Panc1 (cell line): ENCODE measurements around the gene PPP2R5D. TPM values are rescaled to one million over a fixed set of nuclear protein-coding genes. Genes with fewer than 3 reads are reported as not detected.

Experiments
- ATAC-seq: fragments of 200-7000 bp; cut with Tn5 transposase; 2 replicates; pipeline ENCODE4 v1.9.1; 2020; ENCODE audit warnings: mild to moderate bottlenecking, moderate library complexity
- BruUV-seq: library from RNA; stranded (reverse); fragments of 400-500 nt; replicated peaks from 2 replicates; lab custom pipeline; 2021; lab: Mats Ljungman, UMichigan
- CTCF ChIA-PET: fragments of 300-600 bp; sonication (Branson Sonifier 250); formaldehyde crosslinking; loops from one replicate; lab custom pipeline; 2022; ENCODE audit warnings: antibody characterized with exemption; lab: Charles Lee
- POLR2A ChIA-PET: fragments of 300-600 bp; sonication (Branson Sonifier 250); formaldehyde crosslinking; loops from one replicate; lab custom pipeline; 2022; ENCODE audit warnings: antibody characterized with exemption; lab: Charles Lee
- DNase-seq: peaks from one replicate; pipeline ENCODE4 v3.0.0-alpha.2; 2010; ENCODE audit warnings: low read depth, low spot score
- H3K27ac ChIP-seq: 2 replicates; pipeline ENCODE4 v1.5.1; 2011; ENCODE audit warnings: mild to moderate bottlenecking, low read length, inconsistent platforms
- H3K27me3 ChIP-seq: fragments of 200-500 bp; sonication (Bioruptor generic); 2 replicates; pipeline ENCODE4 v1.6.0; 2014; ENCODE audit warnings: low read length, inconsistent platforms; ENCODE audit not compliant: control insufficient read depth, insufficient read depth
- H3K36me3 ChIP-seq: fragments of 200-500 bp; sonication (Bioruptor generic); 2 replicates; pipeline ENCODE4 v1.5.1; 2014; ENCODE audit warnings: inconsistent platforms, mild to moderate bottlenecking, low read length, moderate library complexity; ENCODE audit not compliant: control insufficient read depth, insufficient read depth
- H3K4me1 ChIP-seq: 2 replicates; pipeline ENCODE4 v1.5.1; 2011; ENCODE audit warnings: inconsistent platforms, mild to moderate bottlenecking, low read length, moderate library complexity; ENCODE audit not compliant: control insufficient read depth, insufficient read depth
- H3K4me3 ChIP-seq, 2 experiments: 2 replicates each; pipeline ENCODE4 v1.5.1; 2011 to 2012; ENCODE audit warnings: low read depth in 2 of 2, low read length in 2 of 2, mild to moderate bottlenecking in 2 of 2, inconsistent platforms in 1 of 2, moderate library complexity in 1 of 2
- H3K9me3 ChIP-seq: fragments of 200-500 bp; sonication (Bioruptor generic); 2 replicates; pipeline ENCODE4 v1.5.1; 2014; ENCODE audit warnings: low read depth, mild to moderate bottlenecking, inconsistent platforms, low read length, moderate library complexity; ENCODE audit not compliant: control insufficient read depth, insufficient read depth
- POLR2AphosphoS5 ChIP-seq: IDR thresholded peaks from 2 replicates; pipeline ENCODE4 v1.6.1; 2012; ENCODE audit warnings: mild to moderate bottlenecking, low read depth, low read length, moderate library complexity
- SIN3A ChIP-seq: IDR thresholded peaks from 2 replicates; pipeline ENCODE4 v1.6.1; 2012; ENCODE audit warnings: low read depth, mild to moderate bottlenecking, low read length, moderate library complexity, borderline replicate concordance; ENCODE audit not compliant: insufficient read depth
- TCF7L2 ChIP-seq: IDR thresholded peaks from 2 replicates; pipeline ENCODE4 v1.6.1; 2011; ENCODE audit warnings: mild to moderate bottlenecking, low read depth, low read length, inconsistent platforms
- in situ Hi-C: cut with HindIII; loops from 2 replicates; pipeline ENCODE4 v1.10.0; 2016; ENCODE audit warnings: low sequenced_read_pairs, low pct_unique_long_range_greater_than_20kb
- intact Hi-C: fragments of 100-400 bp; cut with micrococcal nuclease; formaldehyde crosslinking; loops from one replicate; pipeline ENCODE4 v1.10.0; 2022; ENCODE audit not compliant: unreplicated experiment
- total RNA-seq: library from RNA; stranded (reverse); gene quantifications from one replicate; pipeline ENCODE4 v1.2.1, GENCODE V29; 2021; ENCODE audit not compliant: unreplicated experiment
- TF ChIP-seq, protein P1 (sequence below), 2 experiments: IDR thresholded peaks; 2 replicates each; pipeline ENCODE4 v1.6.1; 2011 to 2012; ENCODE audit warnings: low read depth in 2 of 2, control low read depth in 1 of 2, low read length in 1 of 2, mild to moderate bottlenecking in 1 of 2, moderate library complexity in 1 of 2; ENCODE audit not compliant: insufficient read depth in 1 of 2
- TF ChIP-seq, protein P2 (sequence below): fragments of 450-650 bp; IDR thresholded peaks from 2 replicates; pipeline ENCODE4 v1.5.1; 2017; ENCODE audit warnings: mild to moderate bottlenecking

Gene PPP2R5D
- total RNA-seq, 1 experiment from 2014 or later, result 63.6 TPM

DNA sequence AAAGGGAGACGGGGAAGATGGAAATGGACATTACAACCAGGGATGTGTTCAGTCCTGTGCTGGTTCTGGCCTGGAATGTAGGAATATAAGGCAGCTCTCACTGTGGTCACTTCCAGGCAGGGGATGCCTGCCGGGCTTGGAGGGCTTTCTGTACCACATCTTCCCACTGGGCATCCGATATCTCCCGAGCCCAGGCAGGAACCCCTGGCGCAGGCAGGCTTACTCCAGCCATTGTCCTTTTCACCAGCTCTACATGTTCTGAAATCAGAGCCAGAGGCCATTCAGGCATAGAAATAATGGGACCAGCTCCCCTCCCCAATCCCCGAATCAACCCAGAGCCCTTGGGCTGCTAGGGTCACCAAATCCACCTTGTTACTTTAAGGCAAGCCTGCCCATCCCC is 28.0 kb downstream of the PPP2R5D start:
- ATAC-seq (no peak), DNase-seq (no peak)
- Histone ChIP-seq H3K4me1 (peaks cover 20% of the 10 kb centered on the region), H3K27ac (peak overlapping the region; percentile 71), H3K9me3 (no peaks in the 10 kb centered on the region), H3K4me3 (peak overlapping the region; percentile 80 to 87), H3K36me3 (peaks cover 22% of the 10 kb centered on the region), H3K27me3 (no peaks in the 10 kb centered on the region)
- BruUV-seq, result no TSS peak
- POLR2A ChIA-PET, result interaction anchor here (0.6 kb wide), 1 partner anchor 37 kb away, joined by 5 read pairs; no protein-coding TSS in a partner anchor
- in situ Hi-C loops (no loop called here), intact Hi-C loops (loop anchor here (5.0 kb wide), 1 partner anchor 110 kb away; no protein-coding TSS in a partner anchor)
- no peak for TF ChIP-seq POLR2AphosphoS5
- TF ChIP-seq, protein P1, sequence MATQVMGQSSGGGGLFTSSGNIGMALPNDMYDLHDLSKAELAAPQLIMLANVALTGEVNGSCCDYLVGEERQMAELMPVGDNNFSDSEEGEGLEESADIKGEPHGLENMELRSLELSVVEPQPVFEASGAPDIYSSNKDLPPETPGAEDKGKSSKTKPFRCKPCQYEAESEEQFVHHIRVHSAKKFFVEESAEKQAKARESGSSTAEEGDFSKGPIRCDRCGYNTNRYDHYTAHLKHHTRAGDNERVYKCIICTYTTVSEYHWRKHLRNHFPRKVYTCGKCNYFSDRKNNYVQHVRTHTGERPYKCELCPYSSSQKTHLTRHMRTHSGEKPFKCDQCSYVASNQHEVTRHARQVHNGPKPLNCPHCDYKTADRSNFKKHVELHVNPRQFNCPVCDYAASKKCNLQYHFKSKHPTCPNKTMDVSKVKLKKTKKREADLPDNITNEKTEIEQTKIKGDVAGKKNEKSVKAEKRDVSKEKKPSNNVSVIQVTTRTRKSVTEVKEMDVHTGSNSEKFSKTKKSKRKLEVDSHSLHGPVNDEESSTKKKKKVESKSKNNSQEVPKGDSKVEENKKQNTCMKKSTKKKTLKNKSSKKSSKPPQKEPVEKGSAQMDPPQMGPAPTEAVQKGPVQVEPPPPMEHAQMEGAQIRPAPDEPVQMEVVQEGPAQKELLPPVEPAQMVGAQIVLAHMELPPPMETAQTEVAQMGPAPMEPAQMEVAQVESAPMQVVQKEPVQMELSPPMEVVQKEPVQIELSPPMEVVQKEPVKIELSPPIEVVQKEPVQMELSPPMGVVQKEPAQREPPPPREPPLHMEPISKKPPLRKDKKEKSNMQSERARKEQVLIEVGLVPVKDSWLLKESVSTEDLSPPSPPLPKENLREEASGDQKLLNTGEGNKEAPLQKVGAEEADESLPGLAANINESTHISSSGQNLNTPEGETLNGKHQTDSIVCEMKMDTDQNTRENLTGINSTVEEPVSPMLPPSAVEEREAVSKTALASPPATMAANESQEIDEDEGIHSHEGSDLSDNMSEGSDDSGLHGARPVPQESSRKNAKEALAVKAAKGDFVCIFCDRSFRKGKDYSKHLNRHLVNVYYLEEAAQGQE (IDR thresholded peaks at IDR 0.05; ENCODE audit: insufficient read depth in 1 of 2, low read depth in 2 of 2, low read length in 1 of 2), result no peak
- no peak for TF ChIP-seq SIN3A
- TF ChIP-seq, protein P2, sequence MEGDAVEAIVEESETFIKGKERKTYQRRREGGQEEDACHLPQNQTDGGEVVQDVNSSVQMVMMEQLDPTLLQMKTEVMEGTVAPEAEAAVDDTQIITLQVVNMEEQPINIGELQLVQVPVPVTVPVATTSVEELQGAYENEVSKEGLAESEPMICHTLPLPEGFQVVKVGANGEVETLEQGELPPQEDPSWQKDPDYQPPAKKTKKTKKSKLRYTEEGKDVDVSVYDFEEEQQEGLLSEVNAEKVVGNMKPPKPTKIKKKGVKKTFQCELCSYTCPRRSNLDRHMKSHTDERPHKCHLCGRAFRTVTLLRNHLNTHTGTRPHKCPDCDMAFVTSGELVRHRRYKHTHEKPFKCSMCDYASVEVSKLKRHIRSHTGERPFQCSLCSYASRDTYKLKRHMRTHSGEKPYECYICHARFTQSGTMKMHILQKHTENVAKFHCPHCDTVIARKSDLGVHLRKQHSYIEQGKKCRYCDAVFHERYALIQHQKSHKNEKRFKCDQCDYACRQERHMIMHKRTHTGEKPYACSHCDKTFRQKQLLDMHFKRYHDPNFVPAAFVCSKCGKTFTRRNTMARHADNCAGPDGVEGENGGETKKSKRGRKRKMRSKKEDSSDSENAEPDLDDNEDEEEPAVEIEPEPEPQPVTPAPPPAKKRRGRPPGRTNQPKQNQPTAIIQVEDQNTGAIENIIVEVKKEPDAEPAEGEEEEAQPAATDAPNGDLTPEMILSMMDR, result no peak
- no peak for TF ChIP-seq TCF7L2
- CTCF ChIA-PET, result no interaction called here

DNA sequence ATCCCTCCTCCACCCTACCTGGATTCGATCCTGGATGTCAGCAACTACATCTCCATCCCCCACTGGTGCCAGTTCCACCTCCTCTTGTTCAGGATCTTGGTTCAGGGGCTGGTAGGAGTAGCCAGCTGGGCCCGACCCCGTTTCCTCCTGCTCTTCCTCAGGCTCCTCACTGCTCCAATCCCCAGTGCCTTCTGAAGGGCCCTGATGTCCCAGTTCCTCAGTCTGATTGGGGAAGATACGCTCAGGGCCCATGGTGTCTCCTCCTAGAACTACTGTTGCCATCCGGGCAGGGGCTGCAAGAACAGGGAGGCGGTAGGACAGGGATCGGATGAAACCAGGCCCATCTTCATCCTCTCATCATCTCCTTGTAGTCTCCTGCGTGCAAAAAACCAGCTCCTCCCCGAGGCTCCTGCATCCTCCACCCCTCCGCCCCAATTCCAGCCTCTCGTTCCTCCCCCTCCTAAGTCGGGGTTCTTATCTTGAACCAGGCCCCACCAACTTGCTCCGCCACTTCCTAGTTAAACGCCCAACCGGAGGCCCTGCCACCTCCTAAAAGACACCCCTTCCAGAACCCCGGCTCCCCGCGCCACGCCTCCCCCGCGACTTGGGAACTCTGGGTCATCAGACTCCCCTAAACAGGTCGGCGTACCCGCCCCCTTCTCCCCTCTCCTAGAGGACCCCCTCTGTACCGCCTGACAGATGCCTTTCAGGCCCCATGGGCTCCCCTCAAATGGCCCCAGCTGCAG is 28.9 kb downstream of the PPP2R5D start:
- no peaks in the 10 kb centered on the region for H3K27me3 ChIP-seq
- peak overlapping the region; percentile 71 for H3K27ac ChIP-seq
- BruUV-seq, result no TSS peak
- peak overlapping the region; percentile 80 to 87 for H3K4me3 ChIP-seq
- DNase-seq (no peak), ATAC-seq (peak; percentile 8)
- ChIA-PET CTCF (interaction anchor here (1.0 kb wide), 1 partner anchor 112 kb away, joined by 3 read pairs; no protein-coding TSS in a partner anchor), POLR2A (interaction anchor here (0.6 to 1.0 kb wide), 3 partner anchors 25 to 169 kb away, joined by 3 to 5 read pairs (median 3); partner anchors contain the start of gene CUL9)
- H3K4me1 ChIP-seq, result peaks cover 20% of the 10 kb centered on the region
- in situ Hi-C loops (no loop called here), intact Hi-C loops (loop anchor here (5.0 kb wide), 1 partner anchor 111 kb away; no protein-coding TSS in a partner anchor)
- 0 out of 2 replicates have a peak, but pooled peaks have one; percentile 68 for TF ChIP-seq SIN3A
- TF ChIP-seq, protein P2, result no peak
- no peaks in the 10 kb centered on the region for H3K9me3 ChIP-seq
- peaks cover 21% of the 10 kb centered on the region for H3K36me3 ChIP-seq
